Panc1 (cell line): ENCODE data around the gene FIS1.

ENCODE experiments used
- POLR2AphosphoS5 ChIP-seq: IDR thresholded peaks from 2 replicates; pipeline ENCODE4 v1.6.1; 2012; ENCODE audit warnings: mild to moderate bottlenecking, low read depth, low read length, moderate library complexity
- TCF7L2 ChIP-seq: IDR thresholded peaks from 2 replicates; pipeline ENCODE4 v1.6.1; 2011; ENCODE audit warnings: mild to moderate bottlenecking, low read depth, low read length, inconsistent platforms
- TF ChIP-seq, protein P1 (sequence below): fragments of 450-650 bp; IDR thresholded peaks from 2 replicates; pipeline ENCODE4 v1.5.1; 2017; ENCODE audit warnings: mild to moderate bottlenecking

DNA sequence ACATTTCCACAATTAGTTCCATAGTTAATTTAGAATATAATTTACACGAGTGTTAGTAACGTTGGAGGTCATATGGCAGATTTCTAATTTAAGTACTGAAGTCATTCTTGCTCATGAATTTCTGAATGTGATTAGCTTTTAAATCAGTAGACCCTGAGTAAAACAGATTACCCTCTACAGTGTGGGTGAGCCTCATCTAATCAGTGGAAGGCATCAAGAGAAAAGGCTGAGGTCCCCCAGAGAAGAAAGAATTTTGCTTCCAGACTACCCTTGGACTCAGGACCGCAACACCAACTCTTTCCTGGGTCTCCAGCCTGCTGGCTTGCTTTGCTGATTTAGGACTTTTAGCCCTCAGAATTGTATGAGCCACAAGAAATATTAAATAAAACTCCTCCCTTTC, 43.6 kb upstream of the FIS1 start:
- TF ChIP-seq, protein P1, sequence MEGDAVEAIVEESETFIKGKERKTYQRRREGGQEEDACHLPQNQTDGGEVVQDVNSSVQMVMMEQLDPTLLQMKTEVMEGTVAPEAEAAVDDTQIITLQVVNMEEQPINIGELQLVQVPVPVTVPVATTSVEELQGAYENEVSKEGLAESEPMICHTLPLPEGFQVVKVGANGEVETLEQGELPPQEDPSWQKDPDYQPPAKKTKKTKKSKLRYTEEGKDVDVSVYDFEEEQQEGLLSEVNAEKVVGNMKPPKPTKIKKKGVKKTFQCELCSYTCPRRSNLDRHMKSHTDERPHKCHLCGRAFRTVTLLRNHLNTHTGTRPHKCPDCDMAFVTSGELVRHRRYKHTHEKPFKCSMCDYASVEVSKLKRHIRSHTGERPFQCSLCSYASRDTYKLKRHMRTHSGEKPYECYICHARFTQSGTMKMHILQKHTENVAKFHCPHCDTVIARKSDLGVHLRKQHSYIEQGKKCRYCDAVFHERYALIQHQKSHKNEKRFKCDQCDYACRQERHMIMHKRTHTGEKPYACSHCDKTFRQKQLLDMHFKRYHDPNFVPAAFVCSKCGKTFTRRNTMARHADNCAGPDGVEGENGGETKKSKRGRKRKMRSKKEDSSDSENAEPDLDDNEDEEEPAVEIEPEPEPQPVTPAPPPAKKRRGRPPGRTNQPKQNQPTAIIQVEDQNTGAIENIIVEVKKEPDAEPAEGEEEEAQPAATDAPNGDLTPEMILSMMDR, result no peak
- no peak for TF ChIP-seq POLR2AphosphoS5
- TF ChIP-seq TCF7L2, result no peak
